ENCODE data around the gene ALG5. TPM values are rescaled to one million over a fixed set of nuclear protein-coding genes. Genes with fewer than 3 reads are reported as not detected.

The ALG5 gene
- total RNA-seq, 4 donors from 2014 or later, result 26.2 to 36.6 (median 29.8) TPM

DNA sequence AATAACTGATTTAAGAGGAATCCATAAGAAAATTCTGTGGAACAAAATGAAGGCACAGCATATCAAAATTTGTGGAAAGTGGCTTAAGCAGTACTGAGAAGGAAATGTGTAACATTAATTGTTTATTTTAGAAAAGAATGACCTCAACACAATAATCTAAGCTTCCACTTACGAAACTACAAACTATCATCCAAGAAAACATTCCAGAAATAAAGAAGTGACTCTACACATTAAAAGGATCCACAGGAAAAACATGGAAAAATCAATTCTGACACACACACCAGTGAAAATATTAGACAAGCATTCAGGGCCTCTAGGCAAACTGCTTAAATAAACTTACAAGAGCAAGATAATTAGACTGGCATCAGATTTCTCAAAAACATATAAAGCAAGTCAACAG lies 15.5 kb upstream of the ALG5 start:
- H3K9me3 ChIP-seq, result no peaks in the 10 kb centered on the region
- no peak overlapping the region for H3K27ac ChIP-seq
- TF ChIP-seq, protein P1, sequence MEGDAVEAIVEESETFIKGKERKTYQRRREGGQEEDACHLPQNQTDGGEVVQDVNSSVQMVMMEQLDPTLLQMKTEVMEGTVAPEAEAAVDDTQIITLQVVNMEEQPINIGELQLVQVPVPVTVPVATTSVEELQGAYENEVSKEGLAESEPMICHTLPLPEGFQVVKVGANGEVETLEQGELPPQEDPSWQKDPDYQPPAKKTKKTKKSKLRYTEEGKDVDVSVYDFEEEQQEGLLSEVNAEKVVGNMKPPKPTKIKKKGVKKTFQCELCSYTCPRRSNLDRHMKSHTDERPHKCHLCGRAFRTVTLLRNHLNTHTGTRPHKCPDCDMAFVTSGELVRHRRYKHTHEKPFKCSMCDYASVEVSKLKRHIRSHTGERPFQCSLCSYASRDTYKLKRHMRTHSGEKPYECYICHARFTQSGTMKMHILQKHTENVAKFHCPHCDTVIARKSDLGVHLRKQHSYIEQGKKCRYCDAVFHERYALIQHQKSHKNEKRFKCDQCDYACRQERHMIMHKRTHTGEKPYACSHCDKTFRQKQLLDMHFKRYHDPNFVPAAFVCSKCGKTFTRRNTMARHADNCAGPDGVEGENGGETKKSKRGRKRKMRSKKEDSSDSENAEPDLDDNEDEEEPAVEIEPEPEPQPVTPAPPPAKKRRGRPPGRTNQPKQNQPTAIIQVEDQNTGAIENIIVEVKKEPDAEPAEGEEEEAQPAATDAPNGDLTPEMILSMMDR (IDR thresholded peaks at IDR 0.05), result no peak
- no peak for TF ChIP-seq POLR2A (IDR thresholded peaks at IDR 0.05)
- DNase-seq, result no peak
- no peaks in the 10 kb centered on the region for H3K36me3 ChIP-seq
- H3K4me1 ChIP-seq, result no peaks in the 10 kb centered on the region
- no peaks in the 10 kb centered on the region for H3K27me3 ChIP-seq
- no peak overlapping the region for H3K4me3 ChIP-seq
- intact Hi-C loops (cut with DNase I; ENCODE audit: low total_unique reads), result no loop called here

DNA sequence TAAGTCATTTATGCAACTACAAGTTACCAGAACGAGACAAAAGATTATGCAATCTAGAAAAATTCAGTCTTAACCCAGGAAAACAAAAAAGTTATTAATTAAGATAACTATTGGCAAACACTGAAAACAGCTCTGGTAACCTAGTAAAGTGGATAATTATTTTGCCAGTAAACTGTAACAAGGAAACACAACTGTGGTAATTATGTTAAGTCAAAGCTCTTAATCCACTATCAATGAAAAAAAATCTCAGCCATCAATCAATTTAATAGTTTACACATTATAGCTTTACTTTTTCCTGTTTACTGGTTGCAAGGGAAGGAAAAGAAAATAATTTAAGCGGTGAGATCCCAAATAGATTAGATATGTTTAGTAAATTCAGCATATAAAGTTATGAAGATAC lies 12.6 kb upstream of the ALG5 start:
- TF ChIP-seq POLR2A (IDR thresholded peaks at IDR 0.05), result no peak
- TF ChIP-seq, protein P1 (IDR thresholded peaks at IDR 0.05), result no peak
- Histone ChIP-seq H3K27me3 (no peaks in the 10 kb centered on the region), H3K4me1 (no peaks in the 10 kb centered on the region), H3K27ac (no peak overlapping the region), H3K4me3 (no peak overlapping the region), H3K9me3 (no peaks in the 10 kb centered on the region), H3K36me3 (no peaks in the 10 kb centered on the region)
- DNase-seq, result no peak
- intact Hi-C loops (cut with DNase I; ENCODE audit: low total_unique reads), result no loop called here

DNA sequence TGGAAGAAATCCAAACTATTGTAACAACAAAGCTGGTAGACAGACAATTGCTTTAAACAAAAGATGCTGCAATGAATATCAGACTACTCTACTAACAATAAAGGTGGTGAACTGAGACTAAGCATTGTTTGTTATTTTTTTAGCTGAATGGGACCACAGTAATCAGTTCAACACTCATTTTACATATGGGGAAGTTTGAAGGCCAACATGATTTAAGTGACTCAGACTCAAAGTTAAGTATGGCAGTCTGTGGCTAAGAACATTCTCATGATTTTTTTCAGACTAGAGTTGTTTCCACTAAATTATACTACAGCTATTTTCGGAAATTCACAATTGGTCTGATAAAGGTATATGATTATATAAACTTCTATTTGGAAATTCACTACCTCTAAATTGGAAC lies 11.9 kb upstream of the ALG5 start:
- no peak overlapping the region for H3K4me3 ChIP-seq
- no peak overlapping the region for H3K27ac ChIP-seq
- H3K4me1 ChIP-seq, result no peaks in the 10 kb centered on the region
- intact Hi-C loops (cut with DNase I; ENCODE audit: low total_unique reads), result no loop called here
- no peaks in the 10 kb centered on the region for H3K36me3 ChIP-seq
- no peaks in the 10 kb centered on the region for H3K9me3 ChIP-seq
- no peaks in the 10 kb centered on the region for H3K27me3 ChIP-seq
- TF ChIP-seq POLR2A (IDR thresholded peaks at IDR 0.05), result no peak
- TF ChIP-seq, protein P1 (IDR thresholded peaks at IDR 0.05), result no peak
- DNase-seq, result no peak

DNA sequence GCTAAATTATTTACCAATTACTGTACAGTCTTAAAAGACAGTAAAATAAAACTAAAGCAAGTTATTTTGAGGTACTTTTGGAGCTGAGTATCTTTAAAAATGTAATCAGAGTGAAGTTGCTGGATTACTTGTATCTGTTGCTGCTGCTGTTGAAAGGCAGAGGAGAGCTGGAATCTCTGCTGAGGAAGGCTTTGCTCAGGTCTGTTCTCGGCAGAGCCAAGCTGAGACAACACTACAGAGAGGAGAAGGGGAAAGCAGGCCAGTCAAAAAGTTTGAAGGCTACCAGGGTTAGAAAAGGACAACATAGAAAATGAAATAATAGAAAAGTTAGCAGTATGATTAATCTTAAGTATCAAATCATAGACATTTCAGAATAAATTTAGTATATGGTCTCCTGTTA lies 11.3 kb upstream of the ALG5 start:
- Histone ChIP-seq H3K27me3 (no peaks in the 10 kb centered on the region), H3K36me3 (no peaks in the 10 kb centered on the region), H3K9me3 (no peaks in the 10 kb centered on the region), H3K4me1 (no peaks in the 10 kb centered on the region), H3K27ac (no peak overlapping the region), H3K4me3 (no peak overlapping the region)
- TF ChIP-seq, protein P1 (IDR thresholded peaks at IDR 0.05), result no peak
- no peak for TF ChIP-seq POLR2A (IDR thresholded peaks at IDR 0.05)
- intact Hi-C loops (cut with DNase I; ENCODE audit: low total_unique reads), result no loop called here
- DNase-seq, result no peak

DNA sequence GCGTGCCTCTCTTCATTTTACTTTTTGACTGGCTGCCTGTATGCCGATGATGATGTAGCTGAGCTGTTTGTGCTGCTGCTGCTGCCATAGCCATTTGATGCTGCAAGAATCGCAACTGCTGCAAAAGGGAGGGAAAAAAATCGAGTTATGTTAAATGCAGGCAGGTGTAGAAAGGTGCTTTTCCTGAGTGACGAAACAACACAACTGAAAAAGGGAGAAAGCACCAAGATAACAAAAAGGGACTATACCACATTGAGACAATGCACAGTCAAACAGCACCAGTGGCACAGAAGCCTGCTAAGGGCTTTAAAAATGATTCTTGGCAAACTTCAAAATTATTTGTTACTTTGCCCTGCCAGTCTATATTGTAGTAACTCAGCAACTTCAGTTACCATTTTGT lies 10.6 kb upstream of the ALG5 start:
- intact Hi-C loops (cut with DNase I; ENCODE audit: low total_unique reads), result no loop called here
- TF ChIP-seq, protein P1 (IDR thresholded peaks at IDR 0.05), result no peak
- no peak for TF ChIP-seq POLR2A (IDR thresholded peaks at IDR 0.05)

More for the DNA sequence above, 10.6 kb upstream of the ALG5 start:
- H3K27ac ChIP-seq, result no peak overlapping the region
- H3K36me3 ChIP-seq, result no peaks in the 10 kb centered on the region
- no peak for DNase-seq
- H3K9me3 ChIP-seq, result no peaks in the 10 kb centered on the region
- H3K4me1 ChIP-seq, result no peaks in the 10 kb centered on the region
- H3K27me3 ChIP-seq, result no peaks in the 10 kb centered on the region
- H3K4me3 ChIP-seq, result no peak overlapping the region
